GM12878 (cell line): ENCODE measurements around the gene KRTAP5-2. TPM values are rescaled to one million over a fixed set of nuclear protein-coding genes. Genes with fewer than 3 reads are reported as not detected.

Experiments used
- ATAC-seq: fragments of 200-7000 bp; cut with Tn5 transposase; 3 replicates; pipeline ENCODE4 v1.9.1; 2020; ENCODE audit warnings: mild to moderate bottlenecking, moderate library complexity
- BruUV-seq: library from RNA; stranded (reverse); fragments of 400-500 nt; replicated peaks from 2 replicates; lab custom pipeline; 2021; lab: Mats Ljungman, UMichigan
- CTCF ChIA-PET: fragments of 300-600 bp; sonication (Branson Sonifier 250); formaldehyde crosslinking; extraction: SDS; loops from one replicate; lab custom pipeline; 2021; ENCODE audit warnings: inconsistent platforms; lab: Yijun Ruan, JAX
- POLR2A ChIA-PET: fragments of 350-600 bp; formaldehyde crosslinking; extraction: SDS; loops from one replicate; lab custom pipeline; 2021; ENCODE audit warnings: inconsistent platforms; lab: Charles Lee
- RAD21 ChIA-PET: fragments of 300-600 bp; sonication (Branson Sonifier 250); formaldehyde crosslinking; loops from one replicate; lab custom pipeline; 2023; ENCODE audit warnings: antibody characterized with exemption; ENCODE audit not compliant: unreplicated experiment; lab: Charles Lee
- SMC1A ChIA-PET: fragments of 300-600 bp; sonication (Branson Sonifier 250); formaldehyde crosslinking; loops from one replicate; lab custom pipeline; 2023; ENCODE audit not compliant: unreplicated experiment, uncharacterized antibody; lab: Charles Lee
- DNase-seq: peaks from one replicate; pipeline ENCODE4 v3.0.0-alpha.2; 2011; ENCODE audit warnings: low read depth, low spot score
- FAIRE-seq: peaks from 3 replicates; lab custom pipeline; 2011; peaks lifted over from hg19 to GRCh38; lab: Jason Lieb, UNC
- H2AFZ ChIP-seq: 2 replicates; pipeline ENCODE4 v1.6.0; 2011; ENCODE audit warnings: low read depth, low read length, control low read depth; ENCODE audit not compliant: control insufficient read depth
- H3K27ac ChIP-seq: 2 replicates; pipeline ENCODE4 v1.5.1; 2011; ENCODE audit warnings: control low read depth; ENCODE audit not compliant: control insufficient read depth, insufficient read depth
- H3K27me3 ChIP-seq, 2 experiments: replicated peaks in 1 of 2; 2 replicates each; pipeline versions ENCODE4 v1.6.0 to v1.6.1; 2011; ENCODE audit warnings: low read length in 1 of 2; ENCODE audit not compliant: control insufficient read depth in 2 of 2, insufficient read depth in 2 of 2
- H3K36me3 ChIP-seq, 2 experiments: 2 replicates each; pipeline ENCODE4 v1.5.1; 2011; ENCODE audit warnings: low read length in 1 of 2; ENCODE audit not compliant: control insufficient read depth in 2 of 2, insufficient read depth in 2 of 2
- H3K4me1 ChIP-seq: 2 replicates; pipeline ENCODE4 v1.6.1; 2011; ENCODE audit warnings: mild to moderate bottlenecking, low read length, moderate library complexity, mixed read lengths; ENCODE audit not compliant: control insufficient read depth, insufficient read depth
- H3K4me2 ChIP-seq: 2 replicates; pipeline ENCODE4 v1.6.0; 2011; ENCODE audit warnings: control low read depth; ENCODE audit not compliant: control insufficient read depth, insufficient read depth
- H3K4me3 ChIP-seq: fragments of 200-600 bp; sonication (generic); 2 replicates; pipeline ENCODE4 v1.5.1; 2016
- H3K79me2 ChIP-seq: 2 replicates; pipeline ENCODE4 v1.6.0; 2011; ENCODE audit warnings: low read length; ENCODE audit not compliant: control insufficient read depth, insufficient read depth
- H3K9ac ChIP-seq: 2 replicates; pipeline ENCODE4 v1.8.0; 2011; ENCODE audit warnings: low read length, control low read depth, mixed read lengths; ENCODE audit not compliant: control insufficient read depth, insufficient read depth
- H3K9me3 ChIP-seq: replicated peaks from 3 replicates; pipeline ENCODE4 v1.5.1; 2011; ENCODE audit warnings: mild to moderate bottlenecking, low read length; ENCODE audit not compliant: control insufficient read depth, insufficient read depth
- H4K20me1 ChIP-seq: 2 replicates; pipeline ENCODE4 v1.6.0; 2011; ENCODE audit not compliant: control insufficient read depth, insufficient read depth
- BMI1 ChIP-seq: fragments of 450-650 bp; IDR thresholded peaks from 2 replicates; pipeline ENCODE4 v1.6.1; 2016; ENCODE audit warnings: mild to moderate bottlenecking, moderate library complexity, borderline replicate concordance
- EZH2 ChIP-seq: IDR thresholded peaks from 2 replicates; pipeline ENCODE4 v1.6.1; 2012; ENCODE audit warnings: low read depth, mild to moderate bottlenecking, control low read depth, inconsistent platforms, low read length, borderline replicate concordance; ENCODE audit not compliant: control insufficient read depth
- LARP7 ChIP-seq: fragments of 450-650 bp; IDR thresholded peaks from 2 replicates; pipeline ENCODE4 v1.6.1; 2017; ENCODE audit warnings: mild to moderate bottlenecking
- MYB ChIP-seq: fragments of 150-350 bp; IDR thresholded peaks from 2 replicates; pipeline ENCODE4 v1.6.1; 2014; ENCODE audit warnings: mild to moderate bottlenecking, low read depth, low read length, borderline replicate concordance
- NFIC ChIP-seq: IDR thresholded peaks from 2 replicates; pipeline ENCODE4 v1.6.1; 2012; ENCODE audit warnings: low read depth, mild to moderate bottlenecking, inconsistent platforms, low read length, moderate library complexity
- NR2C2 ChIP-seq: IDR thresholded peaks from 2 replicates; pipeline ENCODE4 v1.6.1; 2011; ENCODE audit warnings: borderline replicate concordance, low read depth; ENCODE audit not compliant: control insufficient read depth, insufficient read length
- SMARCA5 ChIP-seq: fragments of 450-650 bp; IDR thresholded peaks from 2 replicates; pipeline ENCODE4 v1.6.1; 2017; ENCODE audit warnings: mild to moderate bottlenecking
- TCF12 ChIP-seq: IDR thresholded peaks from 2 replicates; pipeline ENCODE4 v1.6.1; 2011; ENCODE audit warnings: low read depth, mild to moderate bottlenecking, low read length
- WRNIP1 ChIP-seq: IDR thresholded peaks from 2 replicates; pipeline ENCODE4 v1.6.1; 2011; ENCODE audit warnings: low read depth, low read length, improper control_type of control experiment, borderline replicate concordance
- YY1 ChIP-seq: IDR thresholded peaks from 2 replicates; pipeline ENCODE4 v1.6.1; 2011; ENCODE audit warnings: low read depth, mild to moderate bottlenecking, low read length
- ZBED1 ChIP-seq: IDR thresholded peaks from 2 replicates; pipeline ENCODE4 v1.6.1; 2016; ENCODE audit warnings: borderline replicate concordance
- WGBS: methylation state at CpG from one replicate; pipeline ENCODE4 v1.1.6; 2016; ENCODE audit warnings: low lambda C conversion rate; ENCODE audit not compliant: insufficient replicate concordance, insufficient coverage; ENCODE audit errors: missing lambda C conversion rate; 5-methylcytosine and 5-hydroxymethylcytosine counted together
- in situ Hi-C: fragments of 300-500 bp; cut with MboI; formaldehyde crosslinking; loops from 9 replicates; pipeline ENCODE4 v1.14.3; 2018; ENCODE audit warnings: mixed read lengths
- intact Hi-C: fragments of 100-400 bp; cut with micrococcal nuclease; formaldehyde crosslinking; loops from one replicate; pipeline ENCODE4 v1.14.2; 2022; ENCODE audit not compliant: unreplicated experiment
- polyA plus RNA-seq, 11 experiments: library from polyadenylated mRNA; depleted of rRNA in 4 of 11; unstranded in 6 of 11; stranded (reverse) in 5 of 11; fragments of >200 nt; fragmentation: Nextera tagmentation in 4 of 11; fragmentation: Illumina TruSeq in 1 of 11; extraction: Ambion mirVana in 4 of 11; extraction: Trizol in 1 of 11; gene quantifications; 1 replicate in 1 of 11; 2 replicates in 10 of 11; pipeline versions ENCODE4 v1.2.1 to v1.2.3, GENCODE V29; 2011 to 2016; ENCODE audit warnings: inconsistent platforms in 2 of 11, missing spikeins in 2 of 11, low read depth in 1 of 11
- total RNA-seq, 4 experiments: library from RNA; depleted of rRNA in 3 of 4; stranded (reverse); fragments of >200 nt in 3 of 4; fragmentation: Illumina TruSeq in 1 of 4; extraction: Trizol in 1 of 4; gene quantifications; 2 replicates each; pipeline versions ENCODE4 v1.2.1 to v1.2.3, GENCODE V29; 2013 to 2021
- TF ChIP-seq, protein P1 (sequence below): fragments of 450-650 bp; IDR thresholded peaks from 2 replicates; pipeline ENCODE4 v1.6.1; 2017; ENCODE audit warnings: mild to moderate bottlenecking, moderate library complexity
- TF ChIP-seq, protein P2 (sequence below): IDR thresholded peaks from 2 replicates; pipeline ENCODE4 v1.6.1; 2011; ENCODE audit warnings: low read depth, low read length, improper control_type of control experiment, borderline replicate concordance

The KRTAP5-2 gene
- total and polyA plus RNA-seq, 10 of the 15 experiments (the other 5 are each of a cell fraction or from before 2014, with no cell fraction given) = not detected

DNA sequence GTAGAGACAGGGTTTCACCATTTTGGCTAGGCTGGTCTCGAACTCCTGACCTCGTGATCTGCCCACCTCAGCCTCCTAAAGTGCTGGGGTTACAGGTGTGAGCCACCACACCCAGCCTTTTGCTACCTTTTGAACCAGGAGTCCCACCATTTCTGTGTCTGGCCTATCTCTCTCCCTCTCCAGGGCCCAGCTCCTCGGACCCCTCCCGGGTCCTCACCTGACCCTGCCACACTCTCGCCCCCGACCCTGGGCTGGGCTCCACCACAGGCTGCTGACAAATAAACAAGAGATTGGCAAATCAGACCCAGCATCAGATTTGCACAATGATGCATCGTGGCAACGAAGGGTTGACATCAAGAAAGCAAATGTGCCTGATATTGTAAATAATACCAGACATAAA lies 40.2 kb upstream of the KRTAP5-2 start:
- no peaks in the 10 kb centered on the region for H4K20me1 ChIP-seq
- FAIRE-seq = no peak

DNA sequence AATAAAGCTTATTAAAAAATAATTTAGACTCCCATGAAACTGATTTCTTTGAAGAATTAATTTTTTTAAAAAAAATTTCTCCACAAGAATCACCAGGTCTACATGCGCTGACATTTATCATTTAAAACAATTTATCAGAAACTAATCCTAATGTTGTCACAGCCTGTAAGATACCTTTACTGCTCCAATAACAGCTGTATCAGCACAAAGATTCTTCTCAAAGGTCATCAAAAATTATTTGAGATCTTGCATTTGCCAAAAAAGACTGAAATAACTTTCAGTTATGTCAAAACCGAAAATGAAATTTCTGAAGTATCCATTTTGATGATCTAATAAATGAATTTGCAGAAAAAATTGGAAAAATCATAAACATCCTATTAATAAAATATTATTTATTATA lies 39.5 kb upstream of the KRTAP5-2 start:
- Histone ChIP-seq H3K4me2 (no peak overlapping the region), H3K4me1 (no peaks in the 10 kb centered on the region), H3K9ac (no peak overlapping the region), H3K36me3 (no peaks in the 10 kb centered on the region), H3K79me2 (no peaks in the 10 kb centered on the region), H3K9me3 (no peaks in the 10 kb centered on the region), H3K27me3 (no peaks in the 10 kb centered on the region; a peak in 2 of 4 replicates), H2AFZ (no peak overlapping the region), H3K4me3 (no peak overlapping the region), H3K27ac (no peak overlapping the region), H4K20me1 (no peaks in the 10 kb centered on the region)
- DNase-seq (no peak), FAIRE-seq (no peak), ATAC-seq (no peak)
- BruUV-seq = no TSS peak
- SMC1A ChIA-PET = no interaction called here
- POLR2A ChIA-PET = no interaction called here
- 60% methylated on average over 2 of the region's 2 CpGs for WGBS
- RAD21 ChIA-PET = no interaction called here
- CTCF ChIA-PET = no interaction called here
- in situ Hi-C loops = no loop called here
- intact Hi-C loops = no loop called here
- no peak for TF ChIP-seq EZH2
- no peak for TF ChIP-seq NFIC
- TF ChIP-seq, protein P1, sequence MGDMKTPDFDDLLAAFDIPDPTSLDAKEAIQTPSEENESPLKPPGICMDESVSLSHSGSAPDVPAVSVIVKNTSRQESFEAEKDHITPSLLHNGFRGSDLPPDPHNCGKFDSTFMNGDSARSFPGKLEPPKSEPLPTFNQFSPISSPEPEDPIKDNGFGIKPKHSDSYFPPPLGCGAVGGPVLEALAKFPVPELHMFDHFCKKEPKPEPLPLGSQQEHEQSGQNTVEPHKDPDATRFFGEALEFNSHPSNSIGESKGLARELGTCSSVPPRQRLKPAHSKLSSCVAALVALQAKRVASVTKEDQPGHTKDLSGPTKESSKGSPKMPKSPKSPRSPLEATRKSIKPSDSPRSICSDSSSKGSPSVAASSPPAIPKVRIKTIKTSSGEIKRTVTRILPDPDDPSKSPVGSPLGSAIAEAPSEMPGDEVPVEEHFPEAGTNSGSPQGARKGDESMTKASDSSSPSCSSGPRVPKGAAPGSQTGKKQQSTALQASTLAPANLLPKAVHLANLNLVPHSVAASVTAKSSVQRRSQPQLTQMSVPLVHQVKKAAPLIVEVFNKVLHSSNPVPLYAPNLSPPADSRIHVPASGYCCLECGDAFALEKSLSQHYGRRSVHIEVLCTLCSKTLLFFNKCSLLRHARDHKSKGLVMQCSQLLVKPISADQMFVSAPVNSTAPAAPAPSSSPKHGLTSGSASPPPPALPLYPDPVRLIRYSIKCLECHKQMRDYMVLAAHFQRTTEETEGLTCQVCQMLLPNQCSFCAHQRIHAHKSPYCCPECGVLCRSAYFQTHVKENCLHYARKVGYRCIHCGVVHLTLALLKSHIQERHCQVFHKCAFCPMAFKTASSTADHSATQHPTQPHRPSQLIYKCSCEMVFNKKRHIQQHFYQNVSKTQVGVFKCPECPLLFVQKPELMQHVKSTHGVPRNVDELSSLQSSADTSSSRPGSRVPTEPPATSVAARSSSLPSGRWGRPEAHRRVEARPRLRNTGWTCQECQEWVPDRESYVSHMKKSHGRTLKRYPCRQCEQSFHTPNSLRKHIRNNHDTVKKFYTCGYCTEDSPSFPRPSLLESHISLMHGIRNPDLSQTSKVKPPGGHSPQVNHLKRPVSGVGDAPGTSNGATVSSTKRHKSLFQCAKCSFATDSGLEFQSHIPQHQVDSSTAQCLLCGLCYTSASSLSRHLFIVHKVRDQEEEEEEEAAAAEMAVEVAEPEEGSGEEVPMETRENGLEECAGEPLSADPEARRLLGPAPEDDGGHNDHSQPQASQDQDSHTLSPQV = no peak
- no peak for TF ChIP-seq MYB
- no peak for TF ChIP-seq YY1
- TF ChIP-seq ZBED1 = no peak

More for the DNA sequence above, 40.2 kb upstream of the KRTAP5-2 start:
- no TSS peak for BruUV-seq
- ATAC-seq = no peak
- no peak overlapping the region for H3K27ac ChIP-seq
- H2AFZ ChIP-seq = no peak overlapping the region
- no peak overlapping the region for H3K9ac ChIP-seq
- intact Hi-C loops (no loop called here), in situ Hi-C loops (no loop called here)
- H3K9me3 ChIP-seq = no peaks in the 10 kb centered on the region
- H3K36me3 ChIP-seq = no peaks in the 10 kb centered on the region
- TF ChIP-seq WRNIP1 (no peak), TCF12 (no peak), BMI1 (no peak), NFIC (no peak), SMARCA5 (no peak), NR2C2 (no peak), LARP7 (no peak)
- TF ChIP-seq, protein P2, sequence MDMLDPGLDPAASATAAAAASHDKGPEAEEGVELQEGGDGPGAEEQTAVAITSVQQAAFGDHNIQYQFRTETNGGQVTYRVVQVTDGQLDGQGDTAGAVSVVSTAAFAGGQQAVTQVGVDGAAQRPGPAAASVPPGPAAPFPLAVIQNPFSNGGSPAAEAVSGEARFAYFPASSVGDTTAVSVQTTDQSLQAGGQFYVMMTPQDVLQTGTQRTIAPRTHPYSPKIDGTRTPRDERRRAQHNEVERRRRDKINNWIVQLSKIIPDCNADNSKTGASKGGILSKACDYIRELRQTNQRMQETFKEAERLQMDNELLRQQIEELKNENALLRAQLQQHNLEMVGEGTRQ = no peak
- H3K27me3 ChIP-seq = no peaks in the 10 kb centered on the region; a peak in 2 of 4 replicates
- H3K4me1 ChIP-seq = no peaks in the 10 kb centered on the region
- ChIA-PET CTCF (interaction anchor here (0.6 to 3.6 kb wide), 2 partner anchors 14 to 1081 kb away, joined by 3 to 23 read pairs; no protein-coding TSS in a partner anchor), RAD21 (no interaction called here), SMC1A (no interaction called here), POLR2A (no interaction called here)
- no peak for DNase-seq
- H3K4me2 ChIP-seq = no peak overlapping the region
- H3K4me3 ChIP-seq = no peak overlapping the region
- WGBS = 18% methylated on average over 8 of the region's 8 CpGs
- H3K79me2 ChIP-seq = no peaks in the 10 kb centered on the region
